GM12878 (cell line): ENCODE measurements around the gene VN1R5.

Source experiments
- BCL11A ChIP-seq: IDR thresholded peaks from 2 replicates; pipeline ENCODE4 v1.6.1; 2011; ENCODE audit warnings: low read depth, low read length
- CBX5 ChIP-seq: sonication (generic); IDR thresholded peaks from 2 replicates; pipeline ENCODE4 v1.6.1; 2016; ENCODE audit warnings: low read depth, moderate library complexity, mild to moderate bottlenecking, inconsistent platforms
- CHD4 ChIP-seq: fragments of 200-600 bp; sonication (generic); IDR thresholded peaks from 2 replicates; pipeline ENCODE4 v1.6.1; 2016; ENCODE audit warnings: mild to moderate bottlenecking
- EED ChIP-seq: sonication (generic); IDR thresholded peaks from 2 replicates; pipeline ENCODE4 v1.6.1; 2016; ENCODE audit warnings: antibody characterized with exemption, low read depth
- RAD51 ChIP-seq: fragments of 450-650 bp; IDR thresholded peaks from 2 replicates; pipeline ENCODE4 v1.6.1; 2016; ENCODE audit warnings: moderate library complexity, mild to moderate bottlenecking, inconsistent platforms
- SREBF2 ChIP-seq: IDR thresholded peaks from 2 replicates; pipeline ENCODE4 v1.6.1; 2012; ENCODE audit warnings: mild to moderate bottlenecking, low read length
- SUZ12 ChIP-seq: fragments of 200-600 bp; sonication (generic); IDR thresholded peaks from one replicate; pipeline ENCODE4 v1.6.1; 2018; ENCODE audit warnings: antibody characterized with exemption, mild to moderate bottlenecking; ENCODE audit not compliant: unreplicated experiment
- TAF1 ChIP-seq: IDR thresholded peaks from 2 replicates; pipeline ENCODE4 v1.6.1; 2011; ENCODE audit warnings: mild to moderate bottlenecking, low read depth, low read length, borderline replicate concordance
- YBX1 ChIP-seq: fragments of 450-650 bp; IDR thresholded peaks from 2 replicates; pipeline ENCODE4 v1.6.1; 2016; ENCODE audit warnings: antibody characterized with exemption
- TF ChIP-seq, protein P1 (sequence below): IDR thresholded peaks from 2 replicates; pipeline ENCODE4 v1.6.1; 2011; ENCODE audit warnings: borderline replicate concordance, low read depth, mild to moderate bottlenecking, moderate library complexity, low read length; ENCODE audit not compliant: insufficient read depth, poor library complexity, severe bottlenecking
- TF ChIP-seq, protein P2 (sequence below): IDR thresholded peaks from 2 replicates; pipeline ENCODE4 v1.6.1; 2012; ENCODE audit warnings: low read depth, low read length, improper control_type of control experiment

DNA sequence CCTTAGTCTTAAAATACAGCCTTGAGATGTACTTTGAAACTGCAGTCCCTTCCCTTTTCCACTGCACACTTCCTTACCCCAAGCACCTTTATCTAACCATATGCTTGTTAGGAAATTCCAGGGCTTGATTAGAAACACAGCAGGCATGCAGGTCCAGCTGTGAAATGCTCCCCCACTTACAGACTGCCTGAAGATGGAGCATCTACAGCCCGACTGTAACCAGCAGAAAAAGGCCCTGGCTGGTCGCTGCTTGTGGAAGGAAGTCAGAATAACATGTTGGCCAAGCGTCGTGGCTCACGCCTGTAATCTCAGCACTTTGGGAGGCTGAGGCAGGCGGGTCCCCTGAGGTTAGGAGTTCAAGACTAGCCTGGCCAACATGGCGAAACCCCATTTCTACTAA is 37.2 kb downstream of the VN1R5 start:
- TF ChIP-seq CHD4 (no peak), TAF1 (no peak), EED (no peak), CBX5 (no peak), YBX1 (no peak), SREBF2 (no peak), RAD51 (no peak), SUZ12 (no peak), BCL11A (no peak)
- TF ChIP-seq, protein P1, sequence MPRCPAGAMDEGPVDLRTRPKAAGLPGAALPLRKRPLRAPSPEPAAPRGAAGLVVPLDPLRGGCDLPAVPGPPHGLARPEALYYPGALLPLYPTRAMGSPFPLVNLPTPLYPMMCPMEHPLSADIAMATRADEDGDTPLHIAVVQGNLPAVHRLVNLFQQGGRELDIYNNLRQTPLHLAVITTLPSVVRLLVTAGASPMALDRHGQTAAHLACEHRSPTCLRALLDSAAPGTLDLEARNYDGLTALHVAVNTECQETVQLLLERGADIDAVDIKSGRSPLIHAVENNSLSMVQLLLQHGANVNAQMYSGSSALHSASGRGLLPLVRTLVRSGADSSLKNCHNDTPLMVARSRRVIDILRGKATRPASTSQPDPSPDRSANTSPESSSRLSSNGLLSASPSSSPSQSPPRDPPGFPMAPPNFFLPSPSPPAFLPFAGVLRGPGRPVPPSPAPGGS = no peak
- TF ChIP-seq, protein P2, sequence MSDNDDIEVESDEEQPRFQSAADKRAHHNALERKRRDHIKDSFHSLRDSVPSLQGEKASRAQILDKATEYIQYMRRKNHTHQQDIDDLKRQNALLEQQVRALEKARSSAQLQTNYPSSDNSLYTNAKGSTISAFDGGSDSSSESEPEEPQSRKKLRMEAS = no peak
